IPS DF 6.9 (cell line): ENCODE measurements around the gene PWP2.
"Not testable (repeated sequence)": the region's sequence is repeated elsewhere in the genome, so short reads cannot be mapped to it uniquely, and the experiment has no call there.

Experiments used
- DNase-seq: peaks from one replicate; pipeline ENCODE4 v3.0.0-alpha.2; 2013; ENCODE audit warnings: low read depth, low spot score
- H3K27ac ChIP-seq: one replicate; pipeline ENCODE4 v1.5.1; 2013; ENCODE audit warnings: low read length, control low read depth
- H3K27me3 ChIP-seq: 2 replicates; pipeline ENCODE4 v1.6.1; 2013; ENCODE audit warnings: mild to moderate bottlenecking, low read length; ENCODE audit not compliant: control insufficient read depth, insufficient read depth
- H3K36me3 ChIP-seq: 2 replicates; pipeline ENCODE4 v1.6.1; 2013; ENCODE audit warnings: low read length; ENCODE audit not compliant: control insufficient read depth, insufficient read depth
- H3K4me1 ChIP-seq: 2 replicates; pipeline ENCODE4 v1.6.1; 2013; ENCODE audit warnings: low read length; ENCODE audit not compliant: control insufficient read depth, insufficient read depth
- H3K4me3 ChIP-seq: 2 replicates; pipeline ENCODE4 v1.5.1; 2013; ENCODE audit warnings: mild to moderate bottlenecking, low read length
- H3K9me3 ChIP-seq: 2 replicates; pipeline ENCODE4 v1.6.1; 2013; ENCODE audit warnings: low read length, inconsistent platforms; ENCODE audit not compliant: control insufficient read depth, insufficient read depth
- WGBS: extraction: QIAGEN DNeasy Blood & Tissue Kit; methylation state at CpG from one replicate; pipeline ENCODE4 v1.1.7; 2013; ENCODE audit warnings: mixed read lengths, missing lambda C conversion rate; ENCODE audit not compliant: insufficient read length, insufficient coverage; 5-methylcytosine and 5-hydroxymethylcytosine counted together

Gene PWP2

GRCh38 chr21:44138039-44138438 is 30.8 kb downstream of the PWP2 start:
- H3K4me3 ChIP-seq, H3K36me3 ChIP-seq, H3K27me3 ChIP-seq, H3K9me3 ChIP-seq, H3K27ac ChIP-seq, DNase-seq, H3K4me1 ChIP-seq: not testable (repeated sequence)
- WGBS = no CpG with 5 or more reads among the region's 15 CpGs

GRCh38 chr21:44139787-44140551 is 32.8 kb downstream of the PWP2 start:
- not testable (repeated sequence) for H3K36me3 ChIP-seq, DNase-seq, H3K4me1 ChIP-seq, H3K27me3 ChIP-seq, H3K27ac ChIP-seq, H3K9me3 ChIP-seq, H3K4me3 ChIP-seq
- WGBS = no CpG with 5 or more reads among the region's 30 CpGs

- WGBS = no CpG with 5 or more reads among the region's 18 CpGs
Observed at GRCh38 chr21:44140552-44140932, 33.3 kb downstream of the PWP2 start.

GRCh38 chr21:44142470-44142869 is 35.3 kb downstream of the PWP2 start:
- H3K27me3 ChIP-seq, H3K4me3 ChIP-seq, H3K9me3 ChIP-seq, H3K36me3 ChIP-seq, DNase-seq, H3K27ac ChIP-seq, H3K4me1 ChIP-seq: not testable (repeated sequence)
- WGBS = no CpG with 5 or more reads among the region's 10 CpGs

More at GRCh38 chr21:44140552-44140932, 33.3 kb downstream of the PWP2 start:
- not testable (repeated sequence) for H3K4me3 ChIP-seq, H3K4me1 ChIP-seq, H3K27ac ChIP-seq, H3K27me3 ChIP-seq, H3K36me3 ChIP-seq, H3K9me3 ChIP-seq, DNase-seq

GRCh38 chr21:44143380-44143779 is 36.2 kb downstream of the PWP2 start:
- not testable (repeated sequence) for H3K27me3 ChIP-seq, H3K4me1 ChIP-seq, H3K4me3 ChIP-seq, H3K27ac ChIP-seq, H3K9me3 ChIP-seq, H3K36me3 ChIP-seq, DNase-seq
- WGBS = no CpG with 5 or more reads among the region's 17 CpGs

- not testable (repeated sequence) for H3K4me1 ChIP-seq, DNase-seq, H3K36me3 ChIP-seq, H3K9me3 ChIP-seq, H3K27ac ChIP-seq, H3K27me3 ChIP-seq, H3K4me3 ChIP-seq
- no CpG with 5 or more reads among the region's 8 CpGs for WGBS
Observed at GRCh38 chr21:44143996-44144395, 36.8 kb downstream of the PWP2 start.

- DNase-seq, H3K4me1 ChIP-seq, H3K9me3 ChIP-seq, H3K36me3 ChIP-seq, H3K27ac ChIP-seq, H3K4me3 ChIP-seq, H3K27me3 ChIP-seq: not testable (repeated sequence)
- WGBS = no CpG with 5 or more reads among the region's 22 CpGs
Observed at GRCh38 chr21:44144784-44145602, 37.8 kb downstream of the PWP2 start.

GRCh38 chr21:44145616-44146015 is 38.4 kb downstream of the PWP2 start:
- not testable (repeated sequence) for H3K36me3 ChIP-seq

GRCh38 chr21:44147108-44147507 is 39.9 kb downstream of the PWP2 start:
- H3K9me3 ChIP-seq, H3K36me3 ChIP-seq, H3K4me3 ChIP-seq, H3K27me3 ChIP-seq, H3K4me1 ChIP-seq, DNase-seq, H3K27ac ChIP-seq: not testable (repeated sequence)
- WGBS = no CpG with 5 or more reads among the region's 8 CpGs

More at GRCh38 chr21:44145616-44146015, 38.4 kb downstream of the PWP2 start:
- H3K27me3 ChIP-seq, H3K4me1 ChIP-seq, H3K4me3 ChIP-seq, H3K9me3 ChIP-seq, DNase-seq, H3K27ac ChIP-seq: not testable (repeated sequence)
- WGBS = no CpG with 5 or more reads among the region's 12 CpGs

GRCh38 chr21:44150255-44150654 is 43.1 kb downstream of the PWP2 start:
- H3K27me3 ChIP-seq, DNase-seq, H3K27ac ChIP-seq, H3K36me3 ChIP-seq, H3K4me3 ChIP-seq, H3K9me3 ChIP-seq, H3K4me1 ChIP-seq: not testable (repeated sequence)
- no CpG with 5 or more reads among the region's 10 CpGs for WGBS
